H9 (cell line): Measurements from ENCODE around the gene OPN1SW. TPM values are rescaled to one million over a fixed set of nuclear protein-coding genes. Genes with fewer than 3 reads are reported as not detected.

Source experiments
- DNase-seq: peaks from one replicate; pipeline ENCODE4 v3.0.0-alpha.2; 2017
- H2AFZ ChIP-seq: one replicate; pipeline ENCODE4 v1.6.1; 2013; ENCODE audit warnings: mild to moderate bottlenecking, low read length, control low read depth, moderate library complexity
- H2AK5ac ChIP-seq: 2 replicates; pipeline ENCODE4 v1.6.1; 2013; ENCODE audit warnings: low read length, control low read depth, mixed read lengths; ENCODE audit not compliant: insufficient read length
- H2BK120ac ChIP-seq: one replicate; pipeline ENCODE4 v1.6.1; 2013; ENCODE audit warnings: low read depth, mild to moderate bottlenecking, low read length, control low read depth, inconsistent platforms; ENCODE audit not compliant: poor library complexity, severe bottlenecking
- H2BK12ac ChIP-seq: 2 replicates; pipeline ENCODE4 v1.6.1; 2013; ENCODE audit warnings: low read length, control low read depth, mixed read lengths, low read depth; ENCODE audit not compliant: insufficient read length
- H2BK15ac ChIP-seq: 2 replicates; pipeline ENCODE4 v1.6.1; 2013; ENCODE audit warnings: low read depth, low read length, control low read depth
- H2BK20ac ChIP-seq: one replicate; pipeline ENCODE4 v1.6.1; 2013; ENCODE audit warnings: low read depth, mild to moderate bottlenecking, low read length, control low read depth, inconsistent platforms; ENCODE audit not compliant: poor library complexity, severe bottlenecking
- H2BK5ac ChIP-seq: 2 replicates; pipeline ENCODE4 v1.6.1; 2013; ENCODE audit warnings: low read length, control low read depth, mixed read lengths; ENCODE audit not compliant: insufficient read length
- H3K14ac ChIP-seq: 2 replicates; pipeline ENCODE4 v1.6.1; 2013; ENCODE audit warnings: low read length, control low read depth; ENCODE audit not compliant: insufficient read depth
- H3K18ac ChIP-seq: 2 replicates; pipeline ENCODE4 v1.6.1; 2013; ENCODE audit warnings: low read depth, mild to moderate bottlenecking, mixed read lengths, low read length, control low read depth; ENCODE audit not compliant: insufficient read length
- H3K23ac ChIP-seq: 2 replicates; pipeline ENCODE4 v1.6.1; 2013; ENCODE audit warnings: low read length, control low read depth, mixed read lengths, low read depth; ENCODE audit not compliant: insufficient read length
- H3K23me2 ChIP-seq: 2 replicates; pipeline ENCODE4 v1.6.1; 2013; ENCODE audit warnings: low read depth, mild to moderate bottlenecking, mixed read lengths, low read length, control low read depth; ENCODE audit not compliant: insufficient read length, poor library complexity, severe bottlenecking
- H3K27ac ChIP-seq: 2 replicates; pipeline ENCODE4 v1.5.1; 2013; ENCODE audit warnings: low read length, control low read depth, mixed read lengths, low read depth; ENCODE audit not compliant: insufficient read length
- H3K27me3 ChIP-seq: 2 replicates; pipeline ENCODE4 v1.6.1; 2013; ENCODE audit warnings: low read length, control low read depth, inconsistent platforms; ENCODE audit not compliant: insufficient read depth
- H3K4ac ChIP-seq: 2 replicates; pipeline ENCODE4 v1.6.1; 2013; ENCODE audit warnings: low read depth, mild to moderate bottlenecking, control low read depth, inconsistent platforms, low read length, moderate library complexity
- H3K4me1 ChIP-seq: 2 replicates; pipeline ENCODE4 v1.6.1; 2013; ENCODE audit warnings: low read length, control low read depth, inconsistent platforms; ENCODE audit not compliant: insufficient read depth
- H3K4me2 ChIP-seq: 2 replicates; pipeline ENCODE4 v1.6.1; 2013; ENCODE audit warnings: low read length, control low read depth, mixed read lengths; ENCODE audit not compliant: insufficient read length, insufficient read depth
- H3K56ac ChIP-seq: 2 replicates; pipeline ENCODE4 v1.6.1; 2013; ENCODE audit warnings: low read depth, mild to moderate bottlenecking, mixed read lengths, low read length, control low read depth; ENCODE audit not compliant: insufficient read length
- H3K79me1 ChIP-seq: 2 replicates; pipeline ENCODE4 v1.6.1; 2013; ENCODE audit warnings: low read depth, mild to moderate bottlenecking, moderate library complexity, low read length, control low read depth, inconsistent platforms; ENCODE audit not compliant: insufficient read depth, poor library complexity, severe bottlenecking
- H3K79me2 ChIP-seq: 2 replicates; pipeline ENCODE4 v1.6.1; 2013; ENCODE audit warnings: low read length, control low read depth, inconsistent platforms; ENCODE audit not compliant: insufficient read depth
- H3K9ac ChIP-seq: 2 replicates; pipeline ENCODE4 v1.6.1; 2013; ENCODE audit warnings: low read length, control low read depth, mixed read lengths; ENCODE audit not compliant: insufficient read length; ENCODE audit errors: extremely low read depth
- H3K9me3 ChIP-seq: one replicate; pipeline ENCODE4 v1.6.1; 2013; ENCODE audit warnings: low read depth, low read length, inconsistent platforms; ENCODE audit not compliant: control insufficient read depth
- H3T11ph ChIP-seq: one replicate; pipeline ENCODE4 v1.6.1; 2013; ENCODE audit warnings: mild to moderate bottlenecking, low read length, control low read depth, inconsistent platforms
- H4K20me1 ChIP-seq: one replicate; pipeline ENCODE4 v1.6.1; 2013; ENCODE audit not compliant: control insufficient read depth, insufficient read length, insufficient read depth
- H4K5ac ChIP-seq: 2 replicates; pipeline ENCODE4 v1.6.1; 2013; ENCODE audit warnings: low read depth, mild to moderate bottlenecking, mixed read lengths, low read length, control low read depth; ENCODE audit not compliant: insufficient read length
- H4K8ac ChIP-seq: replicated peaks from 2 replicates; pipeline ENCODE4 v1.6.1; 2013; ENCODE audit warnings: low read length, control low read depth, mixed read lengths, low read depth; ENCODE audit not compliant: insufficient read length
- H4K91ac ChIP-seq: 2 replicates; pipeline ENCODE4 v1.6.1; 2013; ENCODE audit warnings: low read depth, mild to moderate bottlenecking, moderate library complexity, mixed read lengths, low read length, control low read depth; ENCODE audit not compliant: insufficient read length
- H3K27ac Mint-ChIP-seq, 3 experiments: 2 replicates in 2 of 3; 3 replicates in 1 of 3; pipeline ENCODE4 v1.8.0; 2020 to 2021; ENCODE audit warnings: mixed read lengths in 3 of 3, mild to moderate bottlenecking in 1 of 3, moderate library complexity in 1 of 3
- H3K27me3 Mint-ChIP-seq: 2 replicates; pipeline ENCODE4 v1.8.0; 2021; ENCODE audit warnings: low read depth, mild to moderate bottlenecking, moderate library complexity, mixed read lengths
- H3K36me3 Mint-ChIP-seq, 3 experiments: 2 replicates in 2 of 3; 3 replicates in 1 of 3; pipeline ENCODE4 v1.8.0; 2020 to 2021; ENCODE audit warnings: low read depth in 3 of 3, mixed read lengths in 3 of 3; ENCODE audit not compliant: insufficient read depth in 1 of 3
- H3K4me1 Mint-ChIP-seq, 2 experiments: 2 replicates each; pipeline ENCODE4 v1.8.0; 2020; ENCODE audit warnings: mixed read lengths in 2 of 2
- H3K4me3 Mint-ChIP-seq, 2 experiments: 2 replicates in 1 of 2; 3 replicates in 1 of 2; pipeline ENCODE4 v1.8.0; 2020 to 2021; ENCODE audit warnings: mild to moderate bottlenecking in 2 of 2, mixed read lengths in 2 of 2, moderate library complexity in 1 of 2
- H3K9me3 Mint-ChIP-seq, 2 experiments: 2 replicates in 1 of 2; 3 replicates in 1 of 2; pipeline ENCODE4 v1.8.0; 2020; ENCODE audit warnings: mild to moderate bottlenecking in 2 of 2, mixed read lengths in 2 of 2, moderate library complexity in 1 of 2
- CTCF ChIP-seq: fragments of 200-600 bp; sonication (generic); conservative IDR thresholded peaks from 3 replicates; pipeline ENCODE4 v1.8.0; 2021; ENCODE audit warnings: antibody characterized with exemption, mild to moderate bottlenecking
- WGBS: extraction: QIAGEN DNeasy Blood & Tissue Kit; methylation state at CpG from one replicate; pipeline ENCODE4 v1.1.7; 2013; ENCODE audit warnings: missing lambda C conversion rate, low lambda C conversion rate, mixed read lengths; ENCODE audit not compliant: insufficient read length; ENCODE audit errors: extremely low coverage; 5-methylcytosine and 5-hydroxymethylcytosine counted together
- total RNA-seq: library from RNA; stranded (reverse); gene quantifications from 2 replicates; pipeline ENCODE4 v1.2.1, GENCODE V29; 2021

The OPN1SW gene
- total RNA-seq, 1 experiment from 2014 or later, result not detected

DNA sequence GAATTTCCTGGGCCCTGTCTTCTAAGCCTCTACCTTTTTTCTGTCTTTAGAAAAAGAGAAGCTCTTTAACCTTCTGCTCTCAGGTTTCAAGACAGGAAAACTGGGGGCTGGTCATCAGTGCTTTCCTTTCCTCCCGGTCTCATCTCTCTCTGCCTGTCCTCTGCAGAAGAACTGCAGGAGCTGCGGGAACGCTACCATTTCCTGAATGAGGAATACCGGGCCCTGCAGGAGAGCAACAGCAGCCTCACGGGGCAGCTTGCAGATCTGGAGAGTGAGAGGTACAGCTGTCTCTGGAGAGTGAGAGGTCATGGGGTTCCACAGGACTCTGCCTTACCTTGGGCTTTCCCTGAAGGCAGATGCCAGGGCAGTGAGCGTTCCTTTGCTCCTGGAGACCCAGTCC is 28.9 kb upstream of the OPN1SW start:
- no peak for DNase-seq
- Histone ChIP-seq H3K56ac (no peak overlapping the region), H3K4me2 (no peak overlapping the region), H3K4ac (no peak overlapping the region), H2BK120ac (no peak overlapping the region), H3K18ac (no peak overlapping the region), H3K27me3 (no peaks in the 10 kb centered on the region), H3K9ac (no peak overlapping the region), H4K5ac (no peak overlapping the region), H2AK5ac (no peak overlapping the region), H4K91ac (no peak overlapping the region), H2AFZ (no peak overlapping the region), H4K20me1 (no peaks in the 10 kb centered on the region), H3K4me1 (no peaks in the 10 kb centered on the region), H3K27ac (no peak overlapping the region), H4K8ac (no peak overlapping the region), H3K23me2 (no peaks in the 10 kb centered on the region), H3K79me1 (no peaks in the 10 kb centered on the region), H3T11ph (no peak overlapping the region), H3K9me3 (no peaks in the 10 kb centered on the region), H2BK5ac (no peak overlapping the region), H3K23ac (no peak overlapping the region), H2BK12ac (no peak overlapping the region), H2BK15ac (no peak overlapping the region), H3K14ac (no peak overlapping the region; the same call in 1 of the 2 replicates), H3K79me2 (no peaks in the 10 kb centered on the region), H2BK20ac (no peak overlapping the region)
- Mint-ChIP-seq H3K27ac (peak overlapping the region in 2 of 3 experiments; percentile 73 to 77; a peak in 4 of 7 replicates), H3K27me3 (no peaks in the 10 kb centered on the region), H3K4me3 (no peak overlapping the region), H3K36me3 (peaks cover 25 to 59% (median 56%) of the 10 kb centered on the region in 3 experiments; a peak in 6 of 7 replicates), H3K9me3 (no peaks in the 10 kb centered on the region), H3K4me1 (peaks cover 9 to 11% of the 10 kb centered on the region in 2 experiments)
- no peak for TF ChIP-seq CTCF
- WGBS, result no CpG with 5 or more reads among the region's 6 CpGs
